Tibial nerve (tissue), 4 donors: ENCODE data around the gene ST3GAL6.

Source experiments
- CTCF ChIP-seq, 5 experiments: fragments of 200-600 bp in 3 of 5; fragments of 450-650 bp in 2 of 5; sonication (generic) in 3 of 5; IDR thresholded peaks; one replicate each; pipeline ENCODE4 v1.5.1; 2016 to 2019; ENCODE audit warnings: antibody characterized with exemption in 5 of 5, mild to moderate bottlenecking in 3 of 5, moderate library complexity in 2 of 5
- EP300 ChIP-seq, 2 donors: sonication (generic); formaldehyde crosslinking; IDR thresholded peaks; one replicate each; pipeline ENCODE4 v1.6.1; 2017; ENCODE audit warnings: antibody characterized with exemption in 2 of 2, mild to moderate bottlenecking in 1 of 2

GRCh38 chr3:98754483-98754882 lies 8.7 kb upstream of the ST3GAL6 start:
- TF ChIP-seq CTCF (IDR thresholded peaks at IDR 0.05) = no peak
- TF ChIP-seq EP300 (IDR thresholded peaks at IDR 0.05) = no peak
